ENCODE data around the gene TEX264.

DNA sequence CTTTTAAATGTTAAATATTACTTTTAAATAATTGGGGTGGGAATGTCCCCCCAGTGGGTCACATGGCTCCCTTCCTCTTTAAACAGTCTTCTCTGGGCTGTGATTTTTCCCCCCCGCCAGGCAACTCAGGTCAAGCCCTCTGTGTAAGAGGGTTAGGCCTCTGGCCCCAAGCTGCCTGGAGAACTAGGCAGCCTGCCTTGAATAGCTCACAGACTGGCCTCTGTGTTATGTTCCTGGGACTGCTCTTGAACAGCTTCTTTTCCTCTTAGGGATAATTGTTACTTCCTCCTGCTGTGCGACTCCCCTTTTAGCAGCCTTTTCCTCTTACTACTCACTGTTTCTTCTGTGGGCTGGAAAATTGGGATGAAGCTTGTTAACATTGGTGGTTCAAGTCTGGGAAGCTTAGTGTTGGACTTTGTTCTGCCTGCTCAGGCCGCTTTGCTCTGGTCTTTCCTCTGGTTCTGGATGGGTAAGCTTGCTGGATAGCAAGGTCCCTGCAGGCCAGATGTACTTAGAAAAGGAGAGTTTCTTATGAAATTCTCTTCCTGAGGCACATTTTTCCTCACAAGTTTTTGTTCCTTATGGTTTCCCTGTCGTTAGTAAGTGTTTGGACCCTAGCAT is 2.2 kb downstream of the TEX264 start:
- TF ChIP-seq, protein P1, sequence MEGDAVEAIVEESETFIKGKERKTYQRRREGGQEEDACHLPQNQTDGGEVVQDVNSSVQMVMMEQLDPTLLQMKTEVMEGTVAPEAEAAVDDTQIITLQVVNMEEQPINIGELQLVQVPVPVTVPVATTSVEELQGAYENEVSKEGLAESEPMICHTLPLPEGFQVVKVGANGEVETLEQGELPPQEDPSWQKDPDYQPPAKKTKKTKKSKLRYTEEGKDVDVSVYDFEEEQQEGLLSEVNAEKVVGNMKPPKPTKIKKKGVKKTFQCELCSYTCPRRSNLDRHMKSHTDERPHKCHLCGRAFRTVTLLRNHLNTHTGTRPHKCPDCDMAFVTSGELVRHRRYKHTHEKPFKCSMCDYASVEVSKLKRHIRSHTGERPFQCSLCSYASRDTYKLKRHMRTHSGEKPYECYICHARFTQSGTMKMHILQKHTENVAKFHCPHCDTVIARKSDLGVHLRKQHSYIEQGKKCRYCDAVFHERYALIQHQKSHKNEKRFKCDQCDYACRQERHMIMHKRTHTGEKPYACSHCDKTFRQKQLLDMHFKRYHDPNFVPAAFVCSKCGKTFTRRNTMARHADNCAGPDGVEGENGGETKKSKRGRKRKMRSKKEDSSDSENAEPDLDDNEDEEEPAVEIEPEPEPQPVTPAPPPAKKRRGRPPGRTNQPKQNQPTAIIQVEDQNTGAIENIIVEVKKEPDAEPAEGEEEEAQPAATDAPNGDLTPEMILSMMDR (IDR thresholded peaks at IDR 0.05; ENCODE audit: insufficient read depth, low read depth, low read length), result no peak
- TF ChIP-seq EZH2 (IDR thresholded peaks at IDR 0.05; ENCODE audit: insufficient read depth, low read length), result no peak
